HG03565 (cell line): ENCODE data around the gene ST6GALNAC2.
"Not testable (repeated sequence)": the region's sequence is repeated elsewhere in the genome, so short reads cannot be mapped to it uniquely, and the experiment has no call there.

ENCODE experiments used
- ATAC-seq: cut with Tn5 transposase; IDR thresholded peaks from one replicate; pipeline ENCODE4 v1.9.1; 2021; ENCODE audit warnings: mild to moderate bottlenecking, moderate library complexity; ENCODE audit not compliant: unreplicated experiment

The ST6GALNAC2 gene

GRCh38 chr17:76542566-76542971 is 43.1 kb downstream of the ST6GALNAC2 start:
- ATAC-seq, result no peak

GRCh38 chr17:76541739-76542454 is 43.8 kb downstream of the ST6GALNAC2 start:
- no peak for ATAC-seq

DNA sequence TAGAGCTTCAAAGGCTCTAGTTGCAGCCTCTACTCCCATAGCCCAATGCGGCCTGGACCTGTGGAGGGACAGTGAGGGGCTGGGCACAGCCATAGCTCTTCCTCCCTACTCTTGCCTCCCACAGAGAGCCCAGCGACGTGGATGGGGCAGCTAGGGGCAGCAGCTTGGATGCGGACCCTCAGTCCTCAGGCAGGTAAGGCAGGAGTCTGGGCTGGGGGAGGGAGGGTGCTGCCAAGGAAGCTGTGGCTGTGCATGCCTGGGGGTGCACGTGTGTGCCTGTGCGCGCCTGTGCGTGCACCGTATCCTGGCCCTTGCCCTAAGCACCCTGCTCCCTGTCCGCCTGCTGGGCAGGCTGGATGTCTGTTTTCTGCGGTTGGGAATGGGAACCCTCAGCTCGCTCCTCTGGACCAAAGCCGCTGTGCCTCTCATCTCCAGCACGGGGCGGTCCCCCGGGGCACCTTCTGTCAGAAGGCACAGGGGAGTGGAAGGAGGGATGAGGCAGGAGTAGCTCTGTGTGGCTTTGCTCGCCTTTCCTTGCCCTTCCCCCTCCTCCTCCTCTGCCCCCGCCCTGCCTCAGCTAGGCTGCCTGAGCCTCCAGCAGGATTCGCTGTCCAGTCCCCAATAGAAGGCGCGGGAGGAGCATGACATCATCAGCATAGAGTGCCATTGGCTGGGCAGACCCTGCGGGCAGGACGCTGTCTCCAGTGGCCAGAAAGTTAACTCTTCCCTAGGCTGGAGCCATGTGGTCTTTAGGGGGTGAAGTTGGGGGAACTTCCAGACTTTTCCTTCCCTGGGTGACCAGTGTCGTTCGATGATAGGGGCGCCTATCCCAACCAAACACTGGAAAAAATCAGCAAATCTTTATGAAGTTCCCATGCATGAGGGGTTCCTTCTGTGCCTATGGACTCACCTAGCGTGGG is 45.0 kb downstream of the ST6GALNAC2 start:
- ATAC-seq, result no peak

DNA sequence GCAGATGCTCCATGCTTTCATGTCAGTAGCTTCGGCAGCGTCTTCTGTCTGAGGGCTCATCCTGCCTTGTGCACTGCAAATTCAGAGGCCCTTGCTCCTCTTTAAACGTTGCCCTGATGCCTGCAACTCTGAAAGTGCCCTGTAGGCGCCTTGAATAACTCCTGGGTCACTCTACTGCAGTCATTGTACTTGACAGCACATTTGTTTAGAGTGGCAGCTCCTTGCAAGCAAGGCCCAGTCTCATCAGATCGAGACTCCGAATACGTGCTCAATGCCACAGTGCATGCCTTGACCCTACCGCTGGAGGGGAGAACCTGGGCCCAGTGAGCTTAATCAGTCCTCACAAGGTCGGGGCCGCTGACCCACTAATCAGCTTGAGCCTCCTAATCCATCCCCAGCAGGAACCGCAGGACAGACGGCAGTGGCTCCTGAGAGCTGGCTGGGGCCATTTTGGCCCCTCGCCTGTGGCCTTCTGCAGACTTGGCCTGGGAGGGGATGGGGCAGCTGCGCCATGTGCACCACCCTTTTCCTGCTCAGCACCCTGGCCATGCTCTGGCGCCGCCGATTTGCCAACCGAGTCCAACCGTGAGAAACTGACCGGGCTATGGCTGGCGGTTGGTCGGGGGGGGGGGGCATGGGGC is 45.9 kb downstream of the ST6GALNAC2 start, which contains the start of gene PRCD:
Gene PRCD (plus strand): TSS at position 414 of the 641 bp plus-strand sequence. CDS start 98 bp downstream, at position 512.
- ATAC-seq, result no peak

DNA sequence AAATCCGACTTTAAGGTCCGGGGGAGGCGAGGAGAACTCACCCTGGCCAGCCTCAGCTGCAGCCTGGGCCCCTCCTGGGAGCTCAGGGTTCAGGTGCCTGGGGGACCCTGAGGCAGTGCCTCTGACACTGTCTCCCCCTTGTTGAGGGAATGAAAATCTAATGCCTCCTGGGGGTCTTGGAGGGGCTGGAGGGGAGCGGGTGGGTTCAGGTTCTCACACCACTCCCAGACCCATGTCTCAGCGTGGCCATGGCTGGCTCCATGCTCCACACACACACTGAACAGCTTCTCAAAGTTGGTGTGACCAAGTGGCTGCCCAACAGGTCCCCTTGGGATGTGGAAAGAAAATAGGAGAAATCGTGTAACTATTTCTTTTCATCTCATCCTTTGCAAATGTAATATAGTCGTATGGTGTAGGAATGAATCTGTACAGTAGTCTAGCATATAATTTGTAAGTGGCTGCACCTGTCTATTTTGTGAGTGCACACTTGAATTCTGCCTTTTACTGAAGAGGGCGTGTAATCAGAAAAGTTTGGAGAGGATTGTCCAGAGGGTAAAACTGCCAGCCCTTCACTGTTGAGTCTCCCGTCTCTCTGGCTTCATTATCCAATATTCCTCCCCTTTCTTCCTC is 46.6 kb downstream of the ST6GALNAC2 start:
- ATAC-seq, result no peak

- ATAC-seq, result no peak
Observed at GRCh38 chr17:76538281-76538931, 47.3 kb downstream of the ST6GALNAC2 start.

GRCh38 chr17:76537578-76538280 is 47.9 kb downstream of the ST6GALNAC2 start, which contains the start of gene CYGB:
CYGB (minus strand) TSS chr17:76537709; CDS start chr17:76537542, 167 bp downstream.
- ATAC-seq, result no peak

DNA sequence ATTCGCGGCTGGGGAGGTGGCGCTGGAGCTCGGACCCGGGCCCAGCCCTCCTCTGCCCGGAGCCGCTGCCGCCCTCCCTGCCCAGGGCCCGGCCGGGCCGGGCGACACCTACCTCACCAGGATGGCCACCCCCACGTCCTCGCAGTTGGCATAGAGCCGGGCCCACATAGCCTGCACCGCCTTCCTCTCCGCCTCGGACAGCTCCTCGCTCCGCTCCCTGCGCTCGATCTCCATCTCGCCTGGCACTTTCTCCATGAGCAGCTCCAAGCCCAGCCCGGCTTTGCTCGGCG is 48.4 kb downstream of the ST6GALNAC2 start:
- ATAC-seq, result no peak

DNA sequence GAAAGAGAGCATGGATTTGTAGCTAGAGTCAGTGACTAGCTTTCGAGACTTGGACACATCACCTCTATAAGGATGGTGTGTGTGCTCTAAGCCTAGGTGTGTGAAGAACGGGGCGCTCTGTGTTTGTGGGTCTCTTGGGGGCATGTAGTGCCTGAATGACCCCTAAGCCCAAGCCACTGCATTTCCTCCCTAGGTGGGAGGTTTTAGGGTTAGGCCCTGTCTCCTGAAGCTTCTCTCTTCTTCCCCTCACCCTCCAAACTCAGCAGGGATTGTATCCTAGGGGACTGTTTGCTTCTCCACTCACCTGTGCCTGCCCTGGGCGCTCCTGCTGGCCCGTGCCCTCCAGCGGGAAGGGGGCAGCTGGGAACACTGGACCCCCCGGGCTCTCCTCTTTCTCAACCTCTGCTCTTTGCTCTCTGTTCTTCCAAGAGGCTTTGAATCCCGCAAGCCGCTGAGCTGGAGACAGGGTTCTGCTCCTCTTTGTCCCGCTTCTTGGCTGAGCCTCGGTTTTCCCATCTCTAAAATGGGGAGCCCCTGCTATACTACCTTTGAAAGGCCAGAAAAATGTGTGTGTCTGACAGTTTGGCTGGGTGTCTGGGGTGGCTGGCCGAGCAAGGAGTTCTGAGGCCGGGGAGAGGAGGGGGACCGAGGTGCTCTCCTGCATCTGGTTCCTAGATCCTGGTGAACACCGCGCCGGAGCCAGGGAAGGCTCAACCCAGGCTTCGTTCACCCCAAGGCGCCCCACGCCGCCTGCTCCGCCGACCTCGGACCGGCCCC is 49.0 kb downstream of the ST6GALNAC2 start:
- ATAC-seq, result no peak

- no peak for ATAC-seq
Observed at GRCh38 chr17:76535788-76536510, 49.7 kb downstream of the ST6GALNAC2 start.

DNA sequence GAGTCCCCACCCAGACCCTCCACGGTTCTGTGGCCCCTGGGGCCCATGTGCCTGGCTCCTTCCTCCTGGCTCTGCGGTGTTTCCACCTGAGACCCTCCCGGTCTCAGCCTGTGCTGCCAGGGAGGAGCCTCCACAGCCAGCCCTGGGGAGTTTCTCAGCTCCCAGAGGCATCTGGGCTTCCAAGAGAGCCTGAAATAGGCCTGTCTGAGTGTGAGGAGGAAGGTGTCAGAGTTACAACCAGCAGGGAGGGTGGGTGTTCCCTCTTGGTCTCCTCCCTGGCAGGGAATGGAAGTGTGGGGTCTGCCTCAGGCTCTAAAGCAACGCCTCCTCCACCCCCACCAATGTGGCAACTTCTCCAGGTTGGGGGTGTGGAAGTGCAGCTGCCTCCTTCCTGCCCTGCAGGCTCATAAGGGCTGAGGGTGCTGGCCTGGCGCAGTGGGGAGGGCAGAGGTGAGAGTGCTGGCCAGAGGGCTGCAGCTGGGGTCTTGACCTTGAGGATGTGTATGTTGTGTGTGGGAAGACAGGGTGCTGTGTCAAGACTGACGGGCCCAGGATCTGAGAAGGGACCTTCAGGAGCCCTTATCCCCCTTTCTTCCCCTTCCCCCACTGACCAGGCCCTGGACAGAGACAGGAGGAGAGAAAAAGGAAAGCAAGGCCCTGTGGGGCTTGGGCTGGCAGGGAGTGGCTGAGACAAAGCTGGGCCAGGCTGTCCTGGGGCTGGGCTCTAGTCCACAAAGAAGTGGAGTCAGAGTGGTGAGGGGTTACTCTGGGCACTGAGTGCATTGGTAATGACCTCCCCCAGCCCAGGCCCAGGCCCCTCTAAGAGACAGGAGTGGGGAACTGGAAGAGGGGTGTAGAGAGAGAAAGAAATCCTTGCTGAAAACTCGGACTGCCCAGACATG is 50.6 kb downstream of the ST6GALNAC2 start:
- no peak for ATAC-seq

DNA sequence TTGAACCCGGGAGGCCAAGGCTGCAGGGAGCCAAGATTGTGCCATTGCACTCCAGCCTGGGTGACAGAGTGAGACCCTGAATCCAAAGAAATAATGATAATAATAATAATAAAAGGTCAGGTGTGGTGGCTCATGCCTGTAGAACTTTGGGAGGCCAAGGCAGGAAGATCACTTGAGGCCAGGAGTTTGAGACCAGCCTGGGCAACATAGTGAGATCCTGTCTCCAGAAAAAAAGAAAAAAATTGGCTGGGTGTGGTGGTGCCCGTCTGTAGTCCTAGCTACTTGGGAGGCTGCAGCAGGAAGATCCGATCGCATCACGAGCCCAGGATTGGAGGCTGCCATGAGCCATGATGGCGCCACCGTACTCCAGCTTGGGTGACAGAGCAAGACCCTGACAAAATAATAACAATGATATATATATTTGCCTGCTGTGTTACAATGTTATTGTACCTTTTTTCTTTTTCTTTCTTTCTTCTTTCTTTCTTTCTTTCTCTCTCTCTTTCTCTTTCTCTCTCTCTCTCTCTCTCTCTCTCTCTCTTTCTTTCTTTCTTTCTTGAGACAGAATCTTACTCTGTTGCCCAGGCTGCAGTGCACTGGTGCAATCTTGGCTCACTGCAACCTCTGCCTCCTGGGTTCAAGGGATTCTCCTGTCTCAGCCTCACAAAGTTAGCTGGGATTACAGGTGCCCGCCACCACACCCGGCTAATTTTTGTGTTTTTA is 51.9 kb downstream of the ST6GALNAC2 start:
- ATAC-seq, result not testable (repeated sequence)

DNA sequence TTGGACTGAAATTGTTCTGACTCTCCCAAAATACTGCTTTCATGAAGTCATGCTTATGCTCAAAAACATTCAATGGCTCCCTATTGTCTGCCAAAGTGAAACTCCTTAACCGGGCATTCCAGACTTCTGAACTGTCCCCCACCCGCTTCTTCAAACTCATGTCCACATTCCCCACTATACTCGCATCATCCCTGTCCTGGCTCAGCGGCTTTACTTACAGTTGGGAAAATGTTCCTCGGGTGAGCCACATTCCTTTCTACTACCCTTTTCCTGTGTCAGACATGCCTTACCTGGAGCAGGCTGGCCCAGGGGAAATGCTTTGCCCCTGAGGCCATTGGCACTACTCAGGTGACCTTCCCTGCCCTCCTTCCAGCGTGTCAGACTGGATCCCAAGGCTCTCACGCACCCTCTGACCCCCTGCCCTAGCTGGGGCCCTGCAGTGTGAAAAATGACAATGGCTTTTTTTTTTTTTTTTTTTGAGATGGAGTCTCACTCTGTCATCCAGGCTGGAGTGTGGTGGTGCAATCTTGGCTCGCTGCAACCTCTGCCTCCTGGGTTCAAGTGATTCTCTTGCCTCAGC is 53.5 kb downstream of the ST6GALNAC2 start:
- no peak for ATAC-seq

DNA sequence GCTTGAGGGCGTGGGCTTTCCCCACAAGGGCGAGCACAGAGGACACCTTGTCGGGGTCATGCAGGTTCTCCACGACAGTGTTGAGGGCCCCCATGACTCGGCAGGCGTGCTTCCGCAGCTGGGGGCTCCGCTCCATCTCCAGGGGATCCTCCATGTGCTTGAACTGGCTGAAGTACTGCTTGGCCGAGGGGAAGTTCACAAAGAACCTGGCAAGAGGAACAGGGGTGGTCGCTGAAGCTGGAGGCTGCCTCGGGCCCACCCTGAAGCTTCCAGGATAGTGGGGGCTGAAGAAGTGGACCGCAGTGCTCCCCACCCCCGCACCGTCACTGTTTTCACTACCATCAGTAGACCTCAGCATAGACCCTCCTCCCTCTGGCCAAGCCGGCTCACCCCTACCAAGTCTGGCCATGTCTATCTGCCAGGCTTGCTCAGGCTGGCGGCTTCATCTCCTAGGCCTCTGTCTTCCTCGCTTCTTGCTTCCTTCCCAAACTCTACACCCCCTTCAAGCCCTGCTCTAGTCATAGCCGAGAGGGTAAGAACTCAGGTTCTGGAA is 54.1 kb downstream of the ST6GALNAC2 start:
- ATAC-seq, result no peak

- ATAC-seq, result no peak
Observed at GRCh38 chr17:76530811-76531485, 54.7 kb downstream of the ST6GALNAC2 start.
